Spleen (tissue), 11 donors: ENCODE results near the gene NEURL1. TPM values are rescaled to one million over a fixed set of nuclear protein-coding genes. Genes with fewer than 3 reads are reported as not detected.

Source experiments
- DNase-seq: peaks from one replicate; pipeline ENCODE4 v3.0.0-alpha.2; 2020
- H3K27ac ChIP-seq, 8 donors: fragments of 200-600 bp; sonication (generic) in 7 of 8; 1 replicate in 4 of 8; 2 replicates in 4 of 8; pipeline versions ENCODE4 v1.5.0 to v1.8.0; 2016 to 2021; ENCODE audit warnings: inconsistent platforms in 4 of 8, mild to moderate bottlenecking in 4 of 8, moderate library complexity in 1 of 8
- H3K27me3 ChIP-seq, 7 donors: fragments of 200-600 bp; sonication (generic) in 6 of 7; replicated peaks in 1 of 7; 1 replicate in 4 of 7; 2 replicates in 3 of 7; pipeline versions ENCODE4 v1.5.0 to v1.8.0; 2016 to 2021; ENCODE audit warnings: inconsistent platforms in 3 of 7, mild to moderate bottlenecking in 1 of 7
- H3K36me3 ChIP-seq, 6 donors: fragments of 200-600 bp; sonication (generic) in 5 of 6; 1 replicate in 4 of 6; 2 replicates in 2 of 6; pipeline versions ENCODE4 v1.5.0 to v1.8.0; 2016 to 2021; ENCODE audit warnings: inconsistent platforms in 2 of 6
- H3K4me1 ChIP-seq, 6 donors: fragments of 200-600 bp; sonication (generic) in 5 of 6; 1 replicate in 3 of 6; 2 replicates in 3 of 6; pipeline versions ENCODE4 v1.5.0 to v1.8.0; 2016 to 2021; ENCODE audit warnings: inconsistent platforms in 3 of 6
- H3K4me3 ChIP-seq, 8 donors: fragments of 200-600 bp; sonication (generic) in 7 of 8; 1 replicate in 4 of 8; 2 replicates in 4 of 8; pipeline versions ENCODE4 v1.5.0 to v1.8.0; 2016 to 2021; ENCODE audit warnings: inconsistent platforms in 4 of 8, mild to moderate bottlenecking in 4 of 8, moderate library complexity in 2 of 8
- H3K9me3 ChIP-seq, 8 donors: fragments of 200-600 bp; sonication (generic) in 7 of 8; 1 replicate in 4 of 8; 2 replicates in 4 of 8; pipeline versions ENCODE4 v1.5.0 to v1.8.0; 2016 to 2021; ENCODE audit warnings: inconsistent platforms in 4 of 8
- CTCF ChIP-seq, 11 experiments: fragments of 200-600 bp in 7 of 11; fragments of 450-650 bp in 4 of 11; sonication (generic) in 4 of 11; IDR thresholded peaks in 8 of 11; conservative IDR thresholded peaks in 3 of 11; 1 replicate in 7 of 11; 2 replicates in 4 of 11; pipeline versions ENCODE4 v1.4.0 to v1.8.0; 2016 to 2021; ENCODE audit warnings: antibody characterized with exemption in 11 of 11, inconsistent platforms in 4 of 11, mild to moderate bottlenecking in 1 of 11
- POLR2A ChIP-seq, 3 donors: fragments of 450-650 bp; IDR thresholded peaks; one replicate each; pipeline ENCODE4 v1.5.1; 2017; ENCODE audit warnings: antibody characterized with exemption in 3 of 3, mild to moderate bottlenecking in 1 of 3
- POLR2AphosphoS5 ChIP-seq, 3 donors: sonication (generic); formaldehyde crosslinking; IDR thresholded peaks; one replicate each; pipeline ENCODE4 v1.5.1; 2017; ENCODE audit warnings: antibody characterized with exemption in 3 of 3
- WGBS, 5 donors: extraction: QIAGEN DNeasy Blood & Tissue Kit in 3 of 5; methylation state at CpG; one replicate each; pipeline versions ENCODE4 v1.1.5 to v1.1.7; 2013 to 2018; 5-methylcytosine and 5-hydroxymethylcytosine counted together
- intact Hi-C: fragments of 100-400 bp; cut with DNase I; formaldehyde crosslinking; loops from one replicate; pipeline ENCODE4 v1.15.0; 2023; ENCODE audit warnings: low total_unique reads
- polyA plus RNA-seq, 3 donors: library from polyadenylated mRNA; stranded (reverse); fragments of 200-250 nt; gene quantifications; one replicate each; pipeline ENCODE4 v1.2.1, GENCODE V29; 2013
- total RNA-seq, 7 donors: library from RNA; depleted of rRNA in 3 of 7; stranded (reverse); fragments of >200 nt in 3 of 7; fragmentation: NEBNext Ultra II Directional in 4 of 7; extraction: Animal tissue kit (Norgen Biotek cat#: 25700) in 4 of 7; gene quantifications; one replicate each; pipeline versions ENCODE4 v1.1.0 to v1.2.1, GENCODE V29; 2016 to 2021
- donor health status: healthy with polysubstance abuse.
- donor health status: DM: no; HTN: no; CAD: no; lungs with moderate emphysema.
- donor health status: DM: no; HTN: no; CAD: no.
- donor health status: Bipolar disorder and iron deficiency.
- donor health status: healthy.
- donor health status: DM: no; HTN: no; CAD: no.
- donor health status: DM: yes; HTN: yes; CAD: no.

The NEURL1 gene
- total and polyA plus RNA-seq, 10 donors: 0.43 to 3.6 (median 2.3) TPM

- H3K9me3 ChIP-seq: peaks cover 0 to 8% (median 2%) of the 10 kb centered on the region in 8 donors
- 85 to 94% (median 89%) methylated on average over 7 of the region's 7 CpGs for WGBS, 5 donors
- peaks cover 0 to 60% (median 4%) of the 10 kb centered on the region in 7 donors for H3K27me3 ChIP-seq
- no peak overlapping the region for H3K4me3 ChIP-seq
- intact Hi-C loops: no loop called here
- H3K4me1 ChIP-seq: peaks cover 0 to 5% (median under 1%) of the 10 kb centered on the region in 6 donors
- DNase-seq: no peak
- no peaks in the 10 kb centered on the region for H3K36me3 ChIP-seq
- TF ChIP-seq POLR2A (IDR thresholded peaks at IDR 0.05): no peak
- no peak for TF ChIP-seq CTCF (IDR thresholded peaks at IDR 0.05 in 8 of 11, conservative IDR thresholded peaks at IDR 0.05 in 3 of 11)
- TF ChIP-seq POLR2AphosphoS5 (IDR thresholded peaks at IDR 0.05): no peak
- H3K27ac ChIP-seq: no peak overlapping the region
Observed at GRCh38 chr10:103560886-103561285, 67.4 kb downstream of the NEURL1 start.

- Histone ChIP-seq H3K4me3 (no peak overlapping the region), H3K36me3 (no peaks in the 10 kb centered on the region), H3K27me3 (peaks cover 0 to 45% (median 0%) of the 10 kb centered on the region in 7 donors), H3K9me3 (peaks cover 0 to 8% (median 2%) of the 10 kb centered on the region in 8 donors), H3K4me1 (no peaks in the 10 kb centered on the region), H3K27ac (no peak overlapping the region)
- TF ChIP-seq CTCF (IDR thresholded peaks at IDR 0.05 in 8 of 11, conservative IDR thresholded peaks at IDR 0.05 in 3 of 11) (no peak), POLR2AphosphoS5 (IDR thresholded peaks at IDR 0.05) (no peak), POLR2A (IDR thresholded peaks at IDR 0.05) (no peak)
- no peak for DNase-seq
- intact Hi-C loops: no loop called here
- WGBS, 5 donors: 50 to 80% (median 68%) methylated on average over 4 of the region's 4 CpGs
Observed at GRCh38 chr10:103562383-103562782, 68.9 kb downstream of the NEURL1 start.

GRCh38 chr10:103563231-103564115, 70.0 kb downstream of the NEURL1 start:
- intact Hi-C loops: no loop called here
- H3K9me3 ChIP-seq: peaks cover 0 to 8% (median 2%) of the 10 kb centered on the region in 8 donors
- DNase-seq: no peak
- TF ChIP-seq POLR2A (IDR thresholded peaks at IDR 0.05) (no peak), CTCF (IDR thresholded peaks at IDR 0.05 in 8 of 11, conservative IDR thresholded peaks at IDR 0.05 in 3 of 11) (no peak), POLR2AphosphoS5 (IDR thresholded peaks at IDR 0.05) (no peak)
- 82 to 95% (median 89%) methylated on average over 7 of the region's 7 CpGs for WGBS, 5 donors
- no peak overlapping the region for H3K4me3 ChIP-seq
- H3K27ac ChIP-seq: no peak overlapping the region
- no peaks in the 10 kb centered on the region for H3K4me1 ChIP-seq
- H3K36me3 ChIP-seq: no peaks in the 10 kb centered on the region
- H3K27me3 ChIP-seq: peaks cover 0 to 37% (median 0%) of the 10 kb centered on the region in 7 donors

- Histone ChIP-seq H3K4me3 (no peak overlapping the region), H3K9me3 (peaks cover 0 to 8% (median 2%) of the 10 kb centered on the region in 8 donors), H3K27me3 (peaks cover 0 to 31% (median 0%) of the 10 kb centered on the region in 7 donors), H3K27ac (no peak overlapping the region), H3K36me3 (no peaks in the 10 kb centered on the region), H3K4me1 (no peaks in the 10 kb centered on the region)
- intact Hi-C loops: no loop called here
- no peak for DNase-seq
- WGBS, 5 donors: 58 to 83% (median 62%) methylated on average over 1 to 7 of the region's 7 CpGs
- TF ChIP-seq POLR2A (IDR thresholded peaks at IDR 0.05): no peak
- TF ChIP-seq CTCF (IDR thresholded peaks at IDR 0.05 in 8 of 11, conservative IDR thresholded peaks at IDR 0.05 in 3 of 11): no peak
- no peak for TF ChIP-seq POLR2AphosphoS5 (IDR thresholded peaks at IDR 0.05)
Observed at GRCh38 chr10:103564116-103564501, 70.6 kb downstream of the NEURL1 start.
